HepG2 (cell line): ENCODE data around the gene KHK. TPM values are rescaled to one million over a fixed set of nuclear protein-coding genes. Genes with fewer than 3 reads are reported as not detected.

ENCODE experiments used
- ADNP ChIP-seq: sonication (generic); formaldehyde crosslinking; IDR thresholded peaks from 2 replicates; pipeline ENCODE4 v1.4.0; 2020; ENCODE audit warnings: missing genetic modification reagents
- AHDC1 ChIP-seq: sonication (generic); formaldehyde crosslinking; IDR thresholded peaks from 2 replicates; pipeline ENCODE4 v1.5.1; 2020; ENCODE audit warnings: mild to moderate bottlenecking, missing genetic modification reagents, borderline replicate concordance
- NONO ChIP-seq, 2 experiments: fragments of 450-650 bp in 1 of 2; sonication (generic) in 1 of 2; formaldehyde crosslinking in 1 of 2; IDR thresholded peaks in 1 of 2; conservative IDR thresholded peaks in 1 of 2; 2 replicates each; pipeline versions ENCODE4 v1.6.1 to v1.8.0; 2017 to 2022; ENCODE audit warnings: mild to moderate bottlenecking in 1 of 2, missing genetic modification reagents in 1 of 2, moderate library complexity in 1 of 2
- ZBTB49 ChIP-seq: sonication (generic); formaldehyde crosslinking; IDR thresholded peaks from 2 replicates; pipeline ENCODE4 v1.4.0; 2020; ENCODE audit warnings: missing genetic modification reagents, borderline replicate concordance
- ZMYM4 ChIP-seq: sonication (generic); formaldehyde crosslinking; IDR thresholded peaks from 2 replicates; pipeline ENCODE4 v1.8.1; 2023; ENCODE audit warnings: mild to moderate bottlenecking, missing genetic modification reagents
- ZNF18 ChIP-seq: sonication (generic); formaldehyde crosslinking; IDR thresholded peaks from 2 replicates; pipeline ENCODE4 v1.8.0; 2022; ENCODE audit warnings: mild to moderate bottlenecking, missing genetic modification reagents; ENCODE audit not compliant: insufficient replicate concordance
- ZNF609 ChIP-seq: sonication (generic); formaldehyde crosslinking; IDR thresholded peaks from 2 replicates; pipeline ENCODE4 v1.4.0; 2020; ENCODE audit warnings: mild to moderate bottlenecking, missing genetic modification reagents, borderline replicate concordance
- ZNF691 ChIP-seq: sonication (generic); formaldehyde crosslinking; IDR thresholded peaks from 2 replicates; pipeline ENCODE4 v1.4.0; 2020; ENCODE audit warnings: missing genetic modification reagents, low read depth, mild to moderate bottlenecking, borderline replicate concordance
- polyA plus RNA-seq, 8 experiments: library from polyadenylated mRNA; depleted of rRNA in 3 of 8; stranded (reverse) in 7 of 8; unstranded in 1 of 8; fragments of >200 nt; fragmentation: Illumina TruSeq in 4 of 8; extraction: Trizol in 4 of 8; gene quantifications; 2 replicates each; pipeline versions ENCODE4 v1.2.1 to v1.2.3, GENCODE V29; 2011 to 2016; ENCODE audit warnings: low read depth in 4 of 8, missing spikeins in 1 of 8, mixed read lengths in 1 of 8; ENCODE audit not compliant: insufficient read depth in 1 of 8
- total RNA-seq, 5 experiments: library from RNA; depleted of rRNA; stranded (reverse); fragments of >200 nt; fragmentation: Illumina TruSeq; extraction: Trizol; gene quantifications; 2 replicates each; pipeline ENCODE4 v1.2.3, GENCODE V29; 2016; ENCODE audit warnings: low read depth in 1 of 5

KHK gene
- total and polyA plus RNA-seq, 2 of the 13 experiments (the other 11 are each of a cell fraction or from before 2014, with no cell fraction given) = 40.9 to 99.2 TPM

- TF ChIP-seq ZNF609 (CRISPR knock-in tag) (no peak), ZNF18 (CRISPR knock-in tag) (no peak), ADNP (no peak), AHDC1 (CRISPR knock-in tag) (peak; percentile 15; the same call in 1 of the 2 replicates), ZNF691 (CRISPR knock-in tag) (no peak), ZMYM4 (CRISPR knock-in tag) (no peak; the same call in 1 of the 2 replicates), ZBTB49 (no peak), NONO (IDR thresholded peaks at IDR 0.05) (no peak), NONO (CRISPR knock-in tag; conservative IDR thresholded peaks at IDR 0.05) (0 out of 2 replicates have a peak, but pooled peaks have one; percentile 7)
Measured at GRCh38 chr2:27071990-27072830, 14.4 kb upstream of the KHK start (continued).
